H9 (cell line): ENCODE data around the gene GRIA4. TPM values are rescaled to one million over a fixed set of nuclear protein-coding genes. Genes with fewer than 3 reads are reported as not detected.

Experiments used
- DNase-seq: peaks from one replicate; pipeline ENCODE4 v3.0.0-alpha.2; 2017
- H2AFZ ChIP-seq: one replicate; pipeline ENCODE4 v1.6.1; 2013; ENCODE audit warnings: mild to moderate bottlenecking, low read length, control low read depth, moderate library complexity
- H2AK5ac ChIP-seq: 2 replicates; pipeline ENCODE4 v1.6.1; 2013; ENCODE audit warnings: low read length, control low read depth, mixed read lengths; ENCODE audit not compliant: insufficient read length
- H2BK120ac ChIP-seq: one replicate; pipeline ENCODE4 v1.6.1; 2013; ENCODE audit warnings: low read depth, mild to moderate bottlenecking, low read length, control low read depth, inconsistent platforms; ENCODE audit not compliant: poor library complexity, severe bottlenecking
- H2BK12ac ChIP-seq: 2 replicates; pipeline ENCODE4 v1.6.1; 2013; ENCODE audit warnings: low read length, control low read depth, mixed read lengths, low read depth; ENCODE audit not compliant: insufficient read length
- H2BK15ac ChIP-seq: 2 replicates; pipeline ENCODE4 v1.6.1; 2013; ENCODE audit warnings: low read depth, low read length, control low read depth
- H2BK20ac ChIP-seq: one replicate; pipeline ENCODE4 v1.6.1; 2013; ENCODE audit warnings: low read depth, mild to moderate bottlenecking, low read length, control low read depth, inconsistent platforms; ENCODE audit not compliant: poor library complexity, severe bottlenecking
- H2BK5ac ChIP-seq: 2 replicates; pipeline ENCODE4 v1.6.1; 2013; ENCODE audit warnings: low read length, control low read depth, mixed read lengths; ENCODE audit not compliant: insufficient read length
- H3K14ac ChIP-seq: 2 replicates; pipeline ENCODE4 v1.6.1; 2013; ENCODE audit warnings: low read length, control low read depth; ENCODE audit not compliant: insufficient read depth
- H3K18ac ChIP-seq: 2 replicates; pipeline ENCODE4 v1.6.1; 2013; ENCODE audit warnings: low read depth, mild to moderate bottlenecking, mixed read lengths, low read length, control low read depth; ENCODE audit not compliant: insufficient read length
- H3K23ac ChIP-seq: 2 replicates; pipeline ENCODE4 v1.6.1; 2013; ENCODE audit warnings: low read length, control low read depth, mixed read lengths, low read depth; ENCODE audit not compliant: insufficient read length
- H3K23me2 ChIP-seq: 2 replicates; pipeline ENCODE4 v1.6.1; 2013; ENCODE audit warnings: low read depth, mild to moderate bottlenecking, mixed read lengths, low read length, control low read depth; ENCODE audit not compliant: insufficient read length, poor library complexity, severe bottlenecking
- H3K27ac ChIP-seq: 2 replicates; pipeline ENCODE4 v1.5.1; 2013; ENCODE audit warnings: low read length, control low read depth, mixed read lengths, low read depth; ENCODE audit not compliant: insufficient read length
- H3K27me3 ChIP-seq: 2 replicates; pipeline ENCODE4 v1.6.1; 2013; ENCODE audit warnings: low read length, control low read depth, inconsistent platforms; ENCODE audit not compliant: insufficient read depth
- H3K4ac ChIP-seq: 2 replicates; pipeline ENCODE4 v1.6.1; 2013; ENCODE audit warnings: low read depth, mild to moderate bottlenecking, control low read depth, inconsistent platforms, low read length, moderate library complexity
- H3K4me1 ChIP-seq: 2 replicates; pipeline ENCODE4 v1.6.1; 2013; ENCODE audit warnings: low read length, control low read depth, inconsistent platforms; ENCODE audit not compliant: insufficient read depth
- H3K4me2 ChIP-seq: 2 replicates; pipeline ENCODE4 v1.6.1; 2013; ENCODE audit warnings: low read length, control low read depth, mixed read lengths; ENCODE audit not compliant: insufficient read length, insufficient read depth
- H3K56ac ChIP-seq: 2 replicates; pipeline ENCODE4 v1.6.1; 2013; ENCODE audit warnings: low read depth, mild to moderate bottlenecking, mixed read lengths, low read length, control low read depth; ENCODE audit not compliant: insufficient read length
- H3K79me1 ChIP-seq: 2 replicates; pipeline ENCODE4 v1.6.1; 2013; ENCODE audit warnings: low read depth, mild to moderate bottlenecking, moderate library complexity, low read length, control low read depth, inconsistent platforms; ENCODE audit not compliant: insufficient read depth, poor library complexity, severe bottlenecking
- H3K79me2 ChIP-seq: 2 replicates; pipeline ENCODE4 v1.6.1; 2013; ENCODE audit warnings: low read length, control low read depth, inconsistent platforms; ENCODE audit not compliant: insufficient read depth
- H3K9ac ChIP-seq: 2 replicates; pipeline ENCODE4 v1.6.1; 2013; ENCODE audit warnings: low read length, control low read depth, mixed read lengths; ENCODE audit not compliant: insufficient read length; ENCODE audit errors: extremely low read depth
- H3K9me3 ChIP-seq: one replicate; pipeline ENCODE4 v1.6.1; 2013; ENCODE audit warnings: low read depth, low read length, inconsistent platforms; ENCODE audit not compliant: control insufficient read depth
- H3T11ph ChIP-seq: one replicate; pipeline ENCODE4 v1.6.1; 2013; ENCODE audit warnings: mild to moderate bottlenecking, low read length, control low read depth, inconsistent platforms
- H4K20me1 ChIP-seq: one replicate; pipeline ENCODE4 v1.6.1; 2013; ENCODE audit not compliant: control insufficient read depth, insufficient read length, insufficient read depth
- H4K5ac ChIP-seq: 2 replicates; pipeline ENCODE4 v1.6.1; 2013; ENCODE audit warnings: low read depth, mild to moderate bottlenecking, mixed read lengths, low read length, control low read depth; ENCODE audit not compliant: insufficient read length
- H4K8ac ChIP-seq: replicated peaks from 2 replicates; pipeline ENCODE4 v1.6.1; 2013; ENCODE audit warnings: low read length, control low read depth, mixed read lengths, low read depth; ENCODE audit not compliant: insufficient read length
- H4K91ac ChIP-seq: 2 replicates; pipeline ENCODE4 v1.6.1; 2013; ENCODE audit warnings: low read depth, mild to moderate bottlenecking, moderate library complexity, mixed read lengths, low read length, control low read depth; ENCODE audit not compliant: insufficient read length
- H3K27ac Mint-ChIP-seq, 3 experiments: 2 replicates in 2 of 3; 3 replicates in 1 of 3; pipeline ENCODE4 v1.8.0; 2020 to 2021; ENCODE audit warnings: mixed read lengths in 3 of 3, mild to moderate bottlenecking in 1 of 3, moderate library complexity in 1 of 3
- H3K27me3 Mint-ChIP-seq: 2 replicates; pipeline ENCODE4 v1.8.0; 2021; ENCODE audit warnings: low read depth, mild to moderate bottlenecking, moderate library complexity, mixed read lengths
- H3K36me3 Mint-ChIP-seq, 3 experiments: 2 replicates in 2 of 3; 3 replicates in 1 of 3; pipeline ENCODE4 v1.8.0; 2020 to 2021; ENCODE audit warnings: low read depth in 3 of 3, mixed read lengths in 3 of 3; ENCODE audit not compliant: insufficient read depth in 1 of 3
- H3K4me1 Mint-ChIP-seq, 2 experiments: 2 replicates each; pipeline ENCODE4 v1.8.0; 2020; ENCODE audit warnings: mixed read lengths in 2 of 2
- H3K4me3 Mint-ChIP-seq, 2 experiments: 2 replicates in 1 of 2; 3 replicates in 1 of 2; pipeline ENCODE4 v1.8.0; 2020 to 2021; ENCODE audit warnings: mild to moderate bottlenecking in 2 of 2, mixed read lengths in 2 of 2, moderate library complexity in 1 of 2
- H3K9me3 Mint-ChIP-seq, 2 experiments: 2 replicates in 1 of 2; 3 replicates in 1 of 2; pipeline ENCODE4 v1.8.0; 2020; ENCODE audit warnings: mild to moderate bottlenecking in 2 of 2, mixed read lengths in 2 of 2, moderate library complexity in 1 of 2
- WGBS: extraction: QIAGEN DNeasy Blood & Tissue Kit; methylation state at CpG from one replicate; pipeline ENCODE4 v1.1.7; 2013; ENCODE audit warnings: missing lambda C conversion rate, low lambda C conversion rate, mixed read lengths; ENCODE audit not compliant: insufficient read length; ENCODE audit errors: extremely low coverage; 5-methylcytosine and 5-hydroxymethylcytosine counted together
- total RNA-seq: library from RNA; stranded (reverse); gene quantifications from 2 replicates; pipeline ENCODE4 v1.2.1, GENCODE V29; 2021
- TF ChIP-seq, protein P1 (sequence below): fragments of 200-600 bp; sonication (generic); conservative IDR thresholded peaks from 3 replicates; pipeline ENCODE4 v1.8.0; 2021; ENCODE audit warnings: antibody characterized with exemption, mild to moderate bottlenecking

GRIA4 gene
- total RNA-seq, 1 experiment from 2014 or later = 0.83 TPM

- H4K20me1 ChIP-seq = no peaks in the 10 kb centered on the region
- H4K5ac ChIP-seq = no peak overlapping the region
- H3K27ac ChIP-seq = no peak overlapping the region
- no peak overlapping the region for H2BK20ac ChIP-seq
- TF ChIP-seq, protein P1, sequence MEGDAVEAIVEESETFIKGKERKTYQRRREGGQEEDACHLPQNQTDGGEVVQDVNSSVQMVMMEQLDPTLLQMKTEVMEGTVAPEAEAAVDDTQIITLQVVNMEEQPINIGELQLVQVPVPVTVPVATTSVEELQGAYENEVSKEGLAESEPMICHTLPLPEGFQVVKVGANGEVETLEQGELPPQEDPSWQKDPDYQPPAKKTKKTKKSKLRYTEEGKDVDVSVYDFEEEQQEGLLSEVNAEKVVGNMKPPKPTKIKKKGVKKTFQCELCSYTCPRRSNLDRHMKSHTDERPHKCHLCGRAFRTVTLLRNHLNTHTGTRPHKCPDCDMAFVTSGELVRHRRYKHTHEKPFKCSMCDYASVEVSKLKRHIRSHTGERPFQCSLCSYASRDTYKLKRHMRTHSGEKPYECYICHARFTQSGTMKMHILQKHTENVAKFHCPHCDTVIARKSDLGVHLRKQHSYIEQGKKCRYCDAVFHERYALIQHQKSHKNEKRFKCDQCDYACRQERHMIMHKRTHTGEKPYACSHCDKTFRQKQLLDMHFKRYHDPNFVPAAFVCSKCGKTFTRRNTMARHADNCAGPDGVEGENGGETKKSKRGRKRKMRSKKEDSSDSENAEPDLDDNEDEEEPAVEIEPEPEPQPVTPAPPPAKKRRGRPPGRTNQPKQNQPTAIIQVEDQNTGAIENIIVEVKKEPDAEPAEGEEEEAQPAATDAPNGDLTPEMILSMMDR = no peak
- no peak overlapping the region for H4K8ac ChIP-seq
- Mint-ChIP-seq H3K27ac (no peak overlapping the region), H3K9me3 (no peaks in the 10 kb centered on the region), H3K4me1 (peaks cover 23 to 28% of the 10 kb centered on the region in 2 experiments), H3K4me3 (no peak overlapping the region), H3K36me3 (no peaks in the 10 kb centered on the region), H3K27me3 (no peaks in the 10 kb centered on the region; the same call in 1 of the 2 replicates)
- no peak overlapping the region for H3K9ac ChIP-seq
- no CpG with 5 or more reads among the region's 2 CpGs for WGBS
- H4K91ac ChIP-seq = no peak overlapping the region
- H3K4me1 ChIP-seq = 0 out of 2 replicates have a peak, but pooled peaks cover 2% of the 10 kb centered on the region
- H3K9me3 ChIP-seq = no peaks in the 10 kb centered on the region
- no peaks in the 10 kb centered on the region for H3K27me3 ChIP-seq
- H3K4me2 ChIP-seq = no peak overlapping the region
- no peak overlapping the region for H3T11ph ChIP-seq
- H2BK15ac ChIP-seq = no peak overlapping the region
- no peak overlapping the region for H3K56ac ChIP-seq
- no peaks in the 10 kb centered on the region for H3K23me2 ChIP-seq
- no peak overlapping the region for H2BK5ac ChIP-seq
- no peak overlapping the region for H2BK120ac ChIP-seq
- DNase-seq = no peak
- no peak overlapping the region for H3K4ac ChIP-seq
- H3K18ac ChIP-seq = no peak overlapping the region
- no peaks in the 10 kb centered on the region for H3K79me1 ChIP-seq
- no peak overlapping the region for H2BK12ac ChIP-seq
- H2AK5ac ChIP-seq = peak overlapping the region; percentile 8
- H2AFZ ChIP-seq = no peak overlapping the region
- no peak overlapping the region for H3K14ac ChIP-seq
- no peaks in the 10 kb centered on the region for H3K79me2 ChIP-seq
- no peak overlapping the region for H3K23ac ChIP-seq
Observed at GRCh38 chr11:105823495-105824033, 213.7 kb downstream of the GRIA4 start.
